ENCODE results near the gene FAM174C.

DNA sequence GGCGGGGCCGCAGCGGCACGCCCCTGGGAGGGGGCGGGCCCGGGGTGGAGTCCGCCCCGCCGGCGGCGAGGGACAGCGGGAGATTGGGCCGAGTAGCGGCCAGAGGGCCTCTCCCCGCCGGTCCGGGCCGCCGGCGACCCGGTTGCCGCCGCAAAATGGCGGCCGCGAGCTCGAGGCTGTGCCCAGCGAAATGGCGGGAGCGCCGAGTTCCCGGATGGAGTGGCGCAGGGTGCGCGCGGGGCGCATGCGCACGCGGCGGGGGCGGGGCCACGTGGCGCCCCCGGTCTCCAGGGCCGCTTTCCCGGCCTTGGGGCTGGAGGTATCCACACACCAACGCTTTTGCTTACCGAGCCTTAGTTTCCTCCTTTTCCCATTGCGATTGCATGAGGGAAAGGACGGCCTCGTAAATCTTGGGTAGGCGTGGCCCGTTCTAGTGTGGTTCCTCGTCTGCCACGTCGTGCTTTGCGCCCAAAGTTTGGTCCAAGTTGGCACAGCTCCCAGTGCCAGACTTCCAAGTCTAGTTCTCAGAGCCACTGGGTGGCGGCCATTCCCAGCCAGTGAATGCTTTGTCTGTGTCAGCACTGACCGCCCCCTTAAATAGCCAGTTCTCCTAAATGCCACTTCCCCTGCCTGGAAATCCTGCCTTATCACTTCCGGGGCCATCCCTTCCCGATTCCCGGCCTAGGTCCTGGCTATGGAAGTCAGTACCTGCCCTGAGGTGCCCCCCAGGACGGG is 5.7 kb upstream of the FAM174C start:
- TF ChIP-seq, protein P1, sequence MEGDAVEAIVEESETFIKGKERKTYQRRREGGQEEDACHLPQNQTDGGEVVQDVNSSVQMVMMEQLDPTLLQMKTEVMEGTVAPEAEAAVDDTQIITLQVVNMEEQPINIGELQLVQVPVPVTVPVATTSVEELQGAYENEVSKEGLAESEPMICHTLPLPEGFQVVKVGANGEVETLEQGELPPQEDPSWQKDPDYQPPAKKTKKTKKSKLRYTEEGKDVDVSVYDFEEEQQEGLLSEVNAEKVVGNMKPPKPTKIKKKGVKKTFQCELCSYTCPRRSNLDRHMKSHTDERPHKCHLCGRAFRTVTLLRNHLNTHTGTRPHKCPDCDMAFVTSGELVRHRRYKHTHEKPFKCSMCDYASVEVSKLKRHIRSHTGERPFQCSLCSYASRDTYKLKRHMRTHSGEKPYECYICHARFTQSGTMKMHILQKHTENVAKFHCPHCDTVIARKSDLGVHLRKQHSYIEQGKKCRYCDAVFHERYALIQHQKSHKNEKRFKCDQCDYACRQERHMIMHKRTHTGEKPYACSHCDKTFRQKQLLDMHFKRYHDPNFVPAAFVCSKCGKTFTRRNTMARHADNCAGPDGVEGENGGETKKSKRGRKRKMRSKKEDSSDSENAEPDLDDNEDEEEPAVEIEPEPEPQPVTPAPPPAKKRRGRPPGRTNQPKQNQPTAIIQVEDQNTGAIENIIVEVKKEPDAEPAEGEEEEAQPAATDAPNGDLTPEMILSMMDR (IDR thresholded peaks at IDR 0.05; ENCODE audit: low read depth, low read length) = no peak
- TF ChIP-seq POLR2A (IDR thresholded peaks at IDR 0.05; ENCODE audit: extremely low read depth, insufficient read length) = no peak

All from NB4 (cell line).